SKM-1 (cell line): Measurements from ENCODE around the gene PPBP.
"Not testable (repeated sequence)": the region's sequence is repeated elsewhere in the genome, so short reads cannot be mapped to it uniquely, and the experiment has no call there.

ENCODE experiments used
- DNase-seq: peaks from one replicate; lab custom pipeline; 2025; ENCODE audit not compliant: unreplicated experiment; lab: John Stamatoyannopoulos, UW

PPBP gene

GRCh38 chr4:73998040-73999011, 10.3 kb upstream of the PPBP start, which contains the start of gene CXCL5:
Gene CXCL5 (minus strand): TSS chr4:73998677. CDS start chr4:73998581, 96 bp downstream.
- DNase-seq, result no peak

- DNase-seq, result no peak
Observed at GRCh38 chr4:73992050-73992449, 4.1 kb upstream of the PPBP start.

- DNase-seq, result no peak
Observed at GRCh38 chr4:73991742-73992000, 3.7 kb upstream of the PPBP start.

GRCh38 chr4:73990988-73991741, 3.2 kb upstream of the PPBP start:
- no peak for DNase-seq

- no peak for DNase-seq
Observed at GRCh38 chr4:73989928-73990327, 1.9 kb upstream of the PPBP start.

- DNase-seq, result no peak
Observed at GRCh38 chr4:73989031-73989430, 1.0 kb upstream of the PPBP start.

- DNase-seq, result no peak
Observed at GRCh38 chr4:73985528-73985852, 2.5 kb downstream of the PPBP start.

GRCh38 chr4:73984736-73985527, 3.1 kb downstream of the PPBP start:
- DNase-seq, result no peak

- not testable (repeated sequence) for DNase-seq
Observed at GRCh38 chr4:73981175-73981574, 6.8 kb downstream of the PPBP start.

- DNase-seq, result no peak
Observed at GRCh38 chr4:73979407-73979957, 8.5 kb downstream of the PPBP start.

GRCh38 chr4:73978886-73979285, 9.1 kb downstream of the PPBP start:
- DNase-seq, result no peak

GRCh38 chr4:73976716-73977115, 11.3 kb downstream of the PPBP start:
- no peak for DNase-seq

GRCh38 chr4:73976217-73976616, 11.8 kb downstream of the PPBP start:
- DNase-seq, result no peak

GRCh38 chr4:73974352-73974751, 13.6 kb downstream of the PPBP start:
- no peak for DNase-seq

- no peak for DNase-seq
Observed at GRCh38 chr4:73970945-73971344, 17.0 kb downstream of the PPBP start.

GRCh38 chr4:73970011-73970410, 18.0 kb downstream of the PPBP start:
- no peak for DNase-seq

- no peak for DNase-seq
Observed at GRCh38 chr4:73967866-73968265, 20.1 kb downstream of the PPBP start.

GRCh38 chr4:73964862-73965611, 23.0 kb downstream of the PPBP start:
- no peak for DNase-seq

GRCh38 chr4:73962724-73963123, 25.3 kb downstream of the PPBP start:
- DNase-seq, result no peak

- not testable (repeated sequence) for DNase-seq
Observed at GRCh38 chr4:73959041-73959440, 28.9 kb downstream of the PPBP start.

GRCh38 chr4:73952352-73952751, 35.6 kb downstream of the PPBP start:
- DNase-seq, result no peak
